Liver (tissue), 9 donors: Measurements from ENCODE around the gene KCNMA1. TPM values are rescaled to one million over a fixed set of nuclear protein-coding genes. Genes with fewer than 3 reads are reported as not detected.
"Not testable (repeated sequence)": the region's sequence is repeated elsewhere in the genome, so short reads cannot be mapped to it uniquely, and the experiment has no call there.

Source experiments
- DNase-seq: peaks from one replicate; pipeline ENCODE4 v3.0.0-alpha.2; 2017; ENCODE audit warnings: low spot score
- H3K27ac ChIP-seq, 2 donors: one replicate each; pipeline ENCODE4 v1.7.0; 2013; ENCODE audit warnings: inconsistent platforms in 2 of 2, low read length in 2 of 2, control low read depth in 1 of 2, low read depth in 1 of 2, mild to moderate bottlenecking in 1 of 2
- H3K27me3 ChIP-seq, 4 donors: one replicate each; pipeline versions ENCODE4 v1.6.1 to v1.7.0; 2013; ENCODE audit warnings: low read length in 3 of 4, inconsistent platforms in 1 of 4, mild to moderate bottlenecking in 1 of 4, moderate library complexity in 1 of 4; ENCODE audit not compliant: control insufficient read depth in 4 of 4, insufficient read depth in 4 of 4
- H3K36me3 ChIP-seq, 4 donors: one replicate each; pipeline versions ENCODE4 v1.6.1 to v1.7.0; 2013; ENCODE audit warnings: low read length in 3 of 4, mild to moderate bottlenecking in 3 of 4, low read depth in 1 of 4, moderate library complexity in 1 of 4; ENCODE audit not compliant: control insufficient read depth in 4 of 4, insufficient read depth in 3 of 4
- H3K4me1 ChIP-seq, 4 donors: one replicate each; pipeline versions ENCODE4 v1.6.1 to v1.7.0; 2013; ENCODE audit warnings: low read length in 3 of 4, mild to moderate bottlenecking in 3 of 4, moderate library complexity in 1 of 4; ENCODE audit not compliant: control insufficient read depth in 4 of 4, insufficient read depth in 4 of 4
- H3K4me3 ChIP-seq, 3 donors: one replicate each; pipeline versions ENCODE4 v1.6.1 to v1.7.0; 2013; ENCODE audit warnings: low read length in 3 of 3, control low read depth in 1 of 3, low read depth in 1 of 3, mild to moderate bottlenecking in 1 of 3
- H3K9ac ChIP-seq, 2 donors: one replicate each; pipeline ENCODE4 v1.7.0; 2013; ENCODE audit warnings: low read length in 2 of 2, mild to moderate bottlenecking in 2 of 2, moderate library complexity in 2 of 2, control low read depth in 1 of 2, low read depth in 1 of 2
- H3K9me3 ChIP-seq, 4 donors: one replicate each; pipeline versions ENCODE4 v1.6.1 to v1.7.0; 2013; ENCODE audit warnings: low read length in 3 of 4; ENCODE audit not compliant: control insufficient read depth in 4 of 4
- EGR1 ChIP-seq, 2 donors: IDR thresholded peaks; 2 replicates each; pipeline ENCODE4 v1.6.1; 2016 to 2018; ENCODE audit warnings: antibody characterized with exemption in 2 of 2, low read depth in 2 of 2
- FOXA1 ChIP-seq: IDR thresholded peaks from 2 replicates; pipeline ENCODE4 v1.6.1; 2016; ENCODE audit warnings: antibody characterized with exemption
- GABPA ChIP-seq, 2 donors: IDR thresholded peaks in 1 of 2; conservative IDR thresholded peaks in 1 of 2; 2 replicates each; pipeline ENCODE4 v1.6.1; 2016; ENCODE audit warnings: antibody characterized with exemption in 2 of 2, mild to moderate bottlenecking in 1 of 2, moderate library complexity in 1 of 2
- HNF4A ChIP-seq, 2 donors: conservative IDR thresholded peaks; 2 replicates each; pipeline ENCODE4 v1.6.1; 2016; ENCODE audit warnings: antibody characterized with exemption in 2 of 2, mild to moderate bottlenecking in 2 of 2
- HNF4G ChIP-seq: IDR thresholded peaks from 2 replicates; pipeline ENCODE4 v1.6.1; 2016; ENCODE audit warnings: antibody characterized with exemption
- RAD21 ChIP-seq, 2 donors: IDR thresholded peaks; 2 replicates each; pipeline ENCODE4 v1.6.1; 2016; ENCODE audit warnings: antibody characterized with exemption in 2 of 2, mild to moderate bottlenecking in 2 of 2
- REST ChIP-seq: IDR thresholded peaks from 2 replicates; pipeline ENCODE4 v1.6.1; 2016; ENCODE audit warnings: antibody characterized with exemption, mild to moderate bottlenecking
- RXRA ChIP-seq, 2 donors: IDR thresholded peaks; 2 replicates each; pipeline ENCODE4 v1.6.1; 2017 to 2018; ENCODE audit warnings: antibody characterized with exemption in 2 of 2, mild to moderate bottlenecking in 1 of 2
- SP1 ChIP-seq: IDR thresholded peaks from 2 replicates; pipeline ENCODE4 v1.6.1; 2018; ENCODE audit warnings: antibody characterized with exemption, mild to moderate bottlenecking
- YY1 ChIP-seq: IDR thresholded peaks from 2 replicates; pipeline ENCODE4 v1.6.1; 2016; ENCODE audit warnings: antibody characterized with exemption, mild to moderate bottlenecking
- WGBS: extraction: QIAGEN DNeasy Blood & Tissue Kit; methylation state at CpG from one replicate; pipeline ENCODE4 v1.1.7; 2013; 5-methylcytosine and 5-hydroxymethylcytosine counted together
- polyA plus RNA-seq, 2 donors: library from polyadenylated mRNA; stranded (reverse) in 1 of 2; unstranded in 1 of 2; fragments of 200-250 nt in 1 of 2; fragments of >200 nt in 1 of 2; fragmentation: Nextera tagmentation in 1 of 2; extraction: Ambion mirVana in 1 of 2; gene quantifications; one replicate each; pipeline versions ENCODE4 v1.2.1 to v1.2.3, GENCODE V29; 2013 to 2015
- total RNA-seq, 2 donors: library from RNA; depleted of rRNA; stranded (reverse); fragments of >200 nt; gene quantifications; one replicate each; pipeline ENCODE4 v1.2.3, GENCODE V29; 2014
- TF ChIP-seq, protein P1 (sequence below): IDR thresholded peaks from 2 replicates; pipeline ENCODE4 v1.6.1; 2016; ENCODE audit warnings: antibody characterized with exemption
- TF ChIP-seq, protein P2 (sequence below): IDR thresholded peaks from 2 replicates; pipeline ENCODE4 v1.6.1; 2016; ENCODE audit warnings: antibody characterized with exemption
- donor health status: healthy.
- donor health status: healthy.
- donor health status: healthy.
- donor health status: healthy.
- donor health status: healthy.

KCNMA1 gene
- total and polyA plus RNA-seq, 4 donors: 2.5 to 9.7 (median 4.7) TPM

GRCh38 chr10:77664008-77664407 lies 26.4 kb upstream of the KCNMA1 start:
- Histone ChIP-seq H3K4me1 (no peaks in the 10 kb centered on the region), H3K9ac (no peak overlapping the region), H3K9me3 (no peaks in the 10 kb centered on the region), H3K27ac (no peak overlapping the region), H3K36me3 (no peaks in the 10 kb centered on the region), H3K27me3 (no peaks in the 10 kb centered on the region), H3K4me3 (no peak overlapping the region)
- 65% methylated on average over 2 of the region's 2 CpGs for WGBS
- TF ChIP-seq RAD21 (IDR thresholded peaks at IDR 0.05) (no peak), HNF4G (no peak)
- DNase-seq: no peak

- WGBS: 73% methylated on average over 6 of the region's 6 CpGs
- no peak for TF ChIP-seq SP1
- TF ChIP-seq, protein P1, sequence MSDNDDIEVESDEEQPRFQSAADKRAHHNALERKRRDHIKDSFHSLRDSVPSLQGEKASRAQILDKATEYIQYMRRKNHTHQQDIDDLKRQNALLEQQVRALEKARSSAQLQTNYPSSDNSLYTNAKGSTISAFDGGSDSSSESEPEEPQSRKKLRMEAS: no peak
- no peak for TF ChIP-seq YY1
- H3K36me3 ChIP-seq: no peaks in the 10 kb centered on the region
- H3K9me3 ChIP-seq: peaks cover 0 to 2% (median 0%) of the 10 kb centered on the region in 4 donors
- DNase-seq: no peak
- H3K9ac ChIP-seq: no peak overlapping the region
- no peaks in the 10 kb centered on the region for H3K4me1 ChIP-seq
- no peak overlapping the region for H3K27ac ChIP-seq
- H3K4me3 ChIP-seq: no peak overlapping the region
- no peaks in the 10 kb centered on the region for H3K27me3 ChIP-seq
These were observed 24.1 kb upstream of the KCNMA1 start for GRCh38 chr10:77661674-77662073.

DNA sequence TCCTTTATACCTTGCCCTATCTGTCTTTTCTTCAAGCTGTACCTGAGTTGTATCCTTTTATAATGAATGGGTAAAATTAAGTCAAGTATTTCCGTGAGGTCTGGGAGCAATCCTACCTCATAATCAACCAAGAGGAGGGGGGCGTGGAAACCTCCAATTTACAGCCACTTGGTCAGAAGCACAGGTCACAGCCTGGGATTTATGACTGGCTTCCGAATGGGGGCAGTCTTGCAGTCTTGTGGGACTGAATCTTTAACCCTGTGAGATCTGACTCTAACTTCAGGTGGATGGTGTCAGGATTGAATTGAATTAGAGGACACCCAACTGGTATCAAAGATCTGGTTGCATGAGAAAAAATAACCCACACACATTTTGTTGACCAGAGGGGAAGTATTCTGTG lies 23.5 kb upstream of the KCNMA1 start:
- DNase-seq: no peak
- 64% methylated on average over 3 of the region's 3 CpGs for WGBS
- Histone ChIP-seq H3K9ac (no peak overlapping the region), H3K4me1 (no peaks in the 10 kb centered on the region), H3K4me3 (no peak overlapping the region), H3K9me3 (peaks cover 0 to 2% (median 0%) of the 10 kb centered on the region in 4 donors), H3K27me3 (peaks cover 0 to 2% (median 0%) of the 10 kb centered on the region in 4 donors), H3K27ac (no peak overlapping the region), H3K36me3 (no peaks in the 10 kb centered on the region)
- no peak for TF ChIP-seq HNF4A (conservative IDR thresholded peaks at IDR 0.05)

GRCh38 chr10:77659046-77659670 lies 21.6 kb upstream of the KCNMA1 start:
- H3K27ac ChIP-seq, H3K4me1 ChIP-seq, H3K9ac ChIP-seq, H3K36me3 ChIP-seq, DNase-seq, H3K9me3 ChIP-seq, H3K4me3 ChIP-seq, H3K27me3 ChIP-seq: not testable (repeated sequence)
- 90% methylated on average over 3 of the region's 3 CpGs for WGBS

GRCh38 chr10:77653210-77653609 lies 15.6 kb upstream of the KCNMA1 start:
- no peak overlapping the region for H3K27ac ChIP-seq
- H3K4me3 ChIP-seq: no peak overlapping the region
- peaks cover 0 to 4% (median 0%) of the 10 kb centered on the region in 4 donors for H3K9me3 ChIP-seq
- no peak overlapping the region for H3K9ac ChIP-seq
- H3K36me3 ChIP-seq: no peaks in the 10 kb centered on the region
- no peak for DNase-seq
- peaks cover 0 to 3% (median 0%) of the 10 kb centered on the region in 4 donors for H3K27me3 ChIP-seq
- H3K4me1 ChIP-seq: peaks cover 0 to 3% (median 0%) of the 10 kb centered on the region in 4 donors
- TF ChIP-seq HNF4A (conservative IDR thresholded peaks at IDR 0.05) (no peak), REST (no peak), RXRA (IDR thresholded peaks at IDR 0.05) (no peak), RAD21 (IDR thresholded peaks at IDR 0.05) (no peak), EGR1 (IDR thresholded peaks at IDR 0.05; ENCODE audit: low read depth in 2 of 2) (no peak), YY1 (no peak), SP1 (no peak), GABPA (IDR thresholded peaks at IDR 0.05 in 1 of 2, conservative IDR thresholded peaks at IDR 0.05 in 1 of 2) (no peak), FOXA1 (no peak)
- TF ChIP-seq, protein P2, sequence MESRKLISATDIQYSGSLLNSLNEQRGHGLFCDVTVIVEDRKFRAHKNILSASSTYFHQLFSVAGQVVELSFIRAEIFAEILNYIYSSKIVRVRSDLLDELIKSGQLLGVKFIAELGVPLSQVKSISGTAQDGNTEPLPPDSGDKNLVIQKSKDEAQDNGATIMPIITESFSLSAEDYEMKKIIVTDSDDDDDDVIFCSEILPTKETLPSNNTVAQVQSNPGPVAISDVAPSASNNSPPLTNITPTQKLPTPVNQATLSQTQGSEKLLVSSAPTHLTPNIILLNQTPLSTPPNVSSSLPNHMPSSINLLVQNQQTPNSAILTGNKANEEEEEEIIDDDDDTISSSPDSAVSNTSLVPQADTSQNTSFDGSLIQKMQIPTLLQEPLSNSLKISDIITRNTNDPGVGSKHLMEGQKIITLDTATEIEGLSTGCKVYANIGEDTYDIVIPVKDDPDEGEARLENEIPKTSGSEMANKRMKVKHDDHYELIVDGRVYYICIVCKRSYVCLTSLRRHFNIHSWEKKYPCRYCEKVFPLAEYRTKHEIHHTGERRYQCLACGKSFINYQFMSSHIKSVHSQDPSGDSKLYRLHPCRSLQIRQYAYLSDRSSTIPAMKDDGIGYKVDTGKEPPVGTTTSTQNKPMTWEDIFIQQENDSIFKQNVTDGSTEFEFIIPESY: no peak
- TF ChIP-seq, protein P1: no peak
